HG02852 (cell line): ENCODE measurements around the gene DCLK1.

ENCODE experiments used
- ATAC-seq: cut with Tn5 transposase; IDR thresholded peaks from one replicate; pipeline ENCODE4 v1.9.1; 2021; ENCODE audit warnings: mild to moderate bottlenecking, moderate library complexity; ENCODE audit not compliant: unreplicated experiment

DCLK1 gene

GRCh38 chr13:36131222-36131930, at the start of gene DCLK1:
DCLK1 (minus strand) TSS chr13:36131382.
- no peak for ATAC-seq

GRCh38 chr13:36175621-36176020, 44.4 kb upstream of the DCLK1 start:
- no peak for ATAC-seq

GRCh38 chr13:36174923-36175322, 43.7 kb upstream of the DCLK1 start:
- no peak for ATAC-seq

DNA sequence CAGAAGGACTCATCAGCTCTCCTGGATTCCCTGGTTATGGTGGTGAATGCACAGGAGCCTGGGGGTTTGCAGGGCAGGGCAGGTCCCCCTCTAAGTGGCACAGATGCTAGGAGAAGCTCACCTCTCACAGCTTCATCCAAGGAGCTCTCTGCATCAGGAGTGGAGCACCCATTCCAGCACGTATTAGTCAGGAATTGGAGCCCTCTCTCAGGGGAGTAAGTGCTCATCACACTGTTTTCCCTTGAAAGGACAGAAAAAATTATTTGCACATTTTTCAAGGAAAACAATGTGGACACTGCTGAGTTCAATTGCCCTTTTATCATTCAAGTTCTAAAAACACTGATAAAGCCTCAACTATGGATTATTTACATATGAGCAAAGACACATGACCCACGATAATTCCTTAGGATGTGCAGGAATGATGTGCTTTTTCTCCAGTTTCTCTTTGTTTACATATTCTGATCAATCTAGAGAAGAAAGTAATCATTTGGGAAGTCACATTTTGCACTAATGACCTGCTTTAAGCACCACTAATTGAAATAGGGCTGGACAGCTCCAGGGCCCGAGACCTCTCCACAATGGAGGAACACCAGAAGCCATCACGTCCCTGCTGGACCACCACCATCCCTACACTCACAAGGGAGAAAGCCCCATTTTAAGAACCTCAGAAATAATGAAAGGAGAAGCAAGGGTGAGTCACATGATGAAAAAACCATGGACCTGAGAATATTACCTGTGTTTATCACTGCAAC, 42.6 kb upstream of the DCLK1 start:
- ATAC-seq, result no peak

GRCh38 chr13:36166046-36166445, 34.9 kb upstream of the DCLK1 start:
- ATAC-seq, result no peak

DNA sequence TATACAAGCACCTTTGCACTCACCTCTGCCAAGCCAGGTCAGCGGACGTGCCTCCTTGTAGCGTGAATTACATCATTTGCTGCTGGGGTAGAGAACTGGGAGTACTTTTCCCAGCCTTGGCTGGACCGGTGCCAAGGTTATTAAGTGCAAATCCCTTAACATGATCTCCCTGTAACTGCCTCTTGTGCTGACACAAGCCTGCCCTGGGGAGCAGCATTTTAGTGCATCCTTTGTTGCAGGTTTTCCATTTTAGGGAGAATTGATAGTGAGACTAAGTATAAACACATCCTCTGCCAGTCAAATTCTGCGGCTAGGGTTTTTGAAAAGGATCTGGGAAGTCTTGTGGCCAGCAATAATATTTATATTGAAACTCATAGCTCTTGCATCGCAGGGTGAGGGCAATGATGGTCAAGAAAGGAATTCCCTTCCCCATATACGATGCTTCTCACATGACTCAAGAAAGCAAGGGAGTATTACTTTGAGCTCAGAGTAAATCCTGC, 32.7 kb upstream of the DCLK1 start:
- ATAC-seq, result no peak

- no peak for ATAC-seq
These were observed 32.1 kb upstream of the DCLK1 start for GRCh38 chr13:36163286-36163685.

DNA sequence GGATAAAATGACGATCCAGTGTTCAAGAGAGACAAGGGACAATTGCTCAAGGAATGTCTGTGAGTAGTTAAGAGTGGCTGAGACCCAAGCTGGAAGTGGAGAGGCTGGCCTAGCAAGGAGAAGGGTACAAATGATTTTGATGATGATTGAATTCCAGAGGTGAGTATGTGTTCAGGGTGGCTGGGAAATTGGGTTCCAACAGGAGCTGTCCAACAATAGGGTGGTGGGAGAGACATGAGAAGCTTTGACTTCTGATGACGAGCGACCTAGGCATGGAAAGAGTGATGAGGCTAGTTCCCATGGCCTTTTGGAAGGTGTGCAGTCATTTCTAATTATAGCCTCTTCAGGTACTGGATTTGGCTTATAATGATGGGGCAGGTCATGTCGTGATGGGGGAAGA, 29.1 kb upstream of the DCLK1 start:
- ATAC-seq, result no peak

- no peak for ATAC-seq
These were observed 27.4 kb upstream of the DCLK1 start for GRCh38 chr13:36158611-36159010.

- no peak for ATAC-seq
These were observed 26.3 kb upstream of the DCLK1 start for GRCh38 chr13:36157480-36157879.

DNA sequence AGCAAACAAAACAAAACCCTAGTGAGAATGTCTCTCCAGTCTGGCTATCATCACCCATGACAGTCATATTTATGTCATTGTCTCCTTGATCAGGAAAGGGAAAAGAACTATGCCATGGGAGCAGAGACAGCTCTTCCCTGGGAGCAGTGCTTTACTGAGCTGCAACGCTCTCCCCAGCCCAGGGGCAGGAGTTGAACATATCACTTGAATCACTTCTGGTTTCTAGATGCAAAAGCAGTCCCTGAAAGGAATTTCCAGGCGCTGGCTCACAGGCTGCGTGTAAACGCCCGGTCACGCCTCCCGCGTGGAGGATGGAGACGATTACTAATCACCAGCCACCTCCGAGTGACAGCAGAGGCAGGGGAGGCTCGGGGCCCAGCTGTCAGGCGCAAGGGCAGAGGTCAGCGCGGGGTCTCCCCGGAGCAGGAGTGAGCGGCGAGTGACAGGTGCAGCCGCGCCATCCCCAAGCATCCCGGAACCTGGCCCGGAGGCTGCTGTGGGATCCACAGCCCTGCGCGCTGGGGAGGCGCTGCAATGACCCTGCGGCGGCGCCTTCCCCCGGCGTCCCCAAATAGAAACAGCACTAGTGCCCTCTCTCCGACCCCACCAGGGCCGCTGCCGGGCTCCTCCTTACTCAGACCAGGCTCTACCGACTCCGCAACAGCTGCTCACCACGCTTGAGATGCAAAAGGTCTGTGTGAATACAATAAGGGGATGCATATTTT, 23.5 kb upstream of the DCLK1 start:
- ATAC-seq, result no peak

- no peak for ATAC-seq
These were observed 20.4 kb upstream of the DCLK1 start for GRCh38 chr13:36151591-36151990.

GRCh38 chr13:36148446-36148845, 17.3 kb upstream of the DCLK1 start:
- ATAC-seq, result no peak

- ATAC-seq, result no peak
These were observed 16.1 kb upstream of the DCLK1 start for GRCh38 chr13:36147330-36147729.

DNA sequence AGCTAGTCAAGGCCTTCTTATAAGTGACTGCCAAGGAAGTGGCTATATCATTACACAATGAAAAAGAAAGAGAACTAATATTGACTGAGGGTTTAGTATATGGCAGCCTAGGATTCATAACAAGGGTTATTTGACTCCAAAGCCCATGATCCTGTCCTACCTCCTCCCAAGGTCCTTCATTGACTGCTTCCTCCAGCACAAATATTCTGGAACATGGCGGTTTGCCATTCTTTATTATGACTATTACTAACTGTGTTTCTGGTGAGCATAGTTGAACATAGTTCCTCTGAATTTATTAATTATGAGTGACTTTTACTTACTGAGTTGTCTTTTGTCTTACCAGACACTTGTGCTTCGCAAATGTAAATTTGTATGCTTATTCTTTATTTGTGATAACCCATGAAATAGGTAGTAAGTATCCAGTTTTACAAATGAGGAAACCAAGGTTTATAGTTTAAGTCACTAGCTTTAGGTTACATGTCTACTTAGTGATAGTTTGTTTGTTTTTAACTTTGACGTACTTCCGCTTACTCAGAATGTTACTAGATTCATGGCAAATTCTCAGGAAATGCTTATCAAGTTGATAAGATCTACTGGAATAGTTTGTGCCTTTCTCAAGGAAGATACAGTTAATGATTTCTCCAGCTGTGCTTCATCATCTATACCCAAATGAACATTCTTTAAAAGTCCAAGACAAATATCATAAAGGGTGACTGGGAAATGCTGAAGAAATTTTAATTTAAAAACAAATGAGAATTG, 15.5 kb upstream of the DCLK1 start:
- ATAC-seq, result no peak

DNA sequence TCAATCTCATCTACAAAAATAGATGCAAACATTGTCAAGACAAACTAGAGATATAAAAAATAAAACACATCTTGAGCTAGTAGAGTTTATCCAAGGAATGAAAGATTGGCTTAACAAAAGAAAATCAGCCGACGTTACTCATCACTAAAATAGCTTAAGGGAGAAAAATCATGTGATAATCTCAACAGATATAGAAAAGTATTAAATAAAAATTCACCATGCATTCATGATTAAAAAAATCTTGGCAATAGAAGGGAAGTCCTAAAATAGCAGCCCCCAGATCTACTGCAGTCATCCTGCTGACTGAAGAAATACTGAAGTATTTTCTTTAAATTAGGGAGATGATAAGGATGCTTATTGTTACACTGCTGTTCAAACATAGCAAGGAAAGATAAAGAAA, 12.6 kb upstream of the DCLK1 start:
- ATAC-seq, result no peak

- no peak for ATAC-seq
These were observed 11.6 kb upstream of the DCLK1 start for GRCh38 chr13:36142735-36143134.

- ATAC-seq, result no peak
These were observed 4.7 kb upstream of the DCLK1 start for GRCh38 chr13:36135876-36136275.

DNA sequence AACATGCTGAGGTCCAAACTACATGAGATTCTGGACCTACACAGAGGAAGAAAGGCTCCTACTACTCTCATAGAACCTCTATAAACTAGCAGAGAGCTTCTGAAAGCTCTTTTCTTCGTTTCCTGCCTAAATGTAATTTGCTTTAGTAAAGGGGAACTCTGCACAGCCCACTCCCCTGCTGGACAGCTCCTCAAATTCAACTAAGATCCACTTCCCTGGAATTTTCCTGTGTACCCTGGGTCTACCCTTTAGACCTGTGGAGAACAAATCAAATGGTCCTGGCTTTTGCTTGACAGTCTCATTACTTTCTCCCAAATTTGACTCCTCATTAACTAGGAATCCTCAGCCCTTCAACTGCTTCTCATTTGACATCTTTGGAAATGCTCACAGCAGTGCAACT, 3.5 kb upstream of the DCLK1 start:
- ATAC-seq, result no peak

DNA sequence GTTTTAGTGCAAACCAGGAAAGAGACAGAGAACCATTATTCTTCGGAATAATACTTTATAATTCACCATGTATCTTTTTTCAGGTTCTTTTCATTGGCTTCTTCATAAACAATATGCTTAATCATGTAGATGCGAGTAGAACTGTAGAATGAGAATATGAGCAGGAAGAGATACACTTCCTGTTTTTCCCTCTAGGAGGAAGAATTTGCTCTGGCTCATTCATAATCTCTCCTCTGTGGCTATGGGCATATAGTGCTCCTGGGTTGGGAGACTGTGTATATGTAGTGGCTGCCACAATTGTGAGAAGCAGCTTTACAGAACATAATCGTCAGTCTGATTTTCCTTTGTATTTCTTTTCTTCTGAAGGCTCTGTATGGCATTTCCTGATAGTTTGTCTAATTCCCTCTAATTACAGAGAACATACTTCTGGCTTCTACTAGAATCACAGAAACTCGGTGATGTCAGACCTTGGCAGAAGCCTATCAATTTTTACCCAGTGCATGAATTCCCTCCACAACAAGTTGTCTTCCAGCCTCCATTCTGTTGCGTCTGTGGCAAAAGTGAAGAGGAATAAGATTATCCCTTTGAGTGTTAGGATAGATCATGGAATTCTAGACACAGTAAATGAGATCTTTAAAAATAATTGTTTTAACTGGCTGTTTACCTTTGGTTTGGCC, 2.9 kb upstream of the DCLK1 start:
- ATAC-seq, result no peak
